ENCODE data around the gene C10orf120. TPM values are rescaled to one million over a fixed set of nuclear protein-coding genes. Genes with fewer than 3 reads are reported as not detected.

C10orf120 gene
- total RNA-seq, 1 experiment from 2014 or later = not detected

GRCh38 chr10:122713091-122713885 lies 13.6 kb upstream of the C10orf120 start:
- POLR2A ChIA-PET = no interaction called here
- no peak for DNase-seq (ENCODE audit: unreplicated experiment)
- H3K27me3 Mint-ChIP-seq (ENCODE audit: insufficient read depth, unreplicated experiment) = no peaks in the 10 kb centered on the region
- BruUV-seq (replicated peaks) = no TSS peak
- H3K27ac Mint-ChIP-seq (ENCODE audit: low read depth, unreplicated experiment) = no peak overlapping the region
- H3K9me3 Mint-ChIP-seq (ENCODE audit: unreplicated experiment) = no peaks in the 10 kb centered on the region
- TF ChIP-seq CTCF (IDR thresholded peaks at IDR 0.05; ENCODE audit: unreplicated experiment) = no peak
- no peaks in the 10 kb centered on the region for H3K4me1 Mint-ChIP-seq (ENCODE audit: insufficient read depth, unreplicated experiment)
- intact Hi-C loops (cut with micrococcal nuclease) = no loop called here
- H3K4me3 Mint-ChIP-seq (ENCODE audit: unreplicated experiment) = no peak overlapping the region
- CTCF ChIA-PET = interaction anchor here (1.7 kb wide), 1 partner anchor 9 kb away, joined by 11 read pairs; no protein-coding TSS in a partner anchor
- H3K36me3 Mint-ChIP-seq (ENCODE audit: insufficient read depth, unreplicated experiment) = no peaks in the 10 kb centered on the region

- no peak overlapping the region for H3K4me3 Mint-ChIP-seq (ENCODE audit: unreplicated experiment)
Observed at GRCh38 chr10:122710576-122710975, 10.9 kb upstream of the C10orf120 start.

GRCh38 chr10:122709971-122710370 lies 10.3 kb upstream of the C10orf120 start:
- no peaks in the 10 kb centered on the region for H3K27me3 Mint-ChIP-seq (ENCODE audit: insufficient read depth, unreplicated experiment)
- no peak overlapping the region for H3K4me3 Mint-ChIP-seq (ENCODE audit: unreplicated experiment)
- intact Hi-C loops (cut with micrococcal nuclease) = no loop called here
- H3K4me1 Mint-ChIP-seq (ENCODE audit: insufficient read depth, unreplicated experiment) = no peaks in the 10 kb centered on the region
- TF ChIP-seq CTCF (IDR thresholded peaks at IDR 0.05; ENCODE audit: unreplicated experiment) = no peak
- BruUV-seq (replicated peaks) = no TSS peak
- ChIA-PET POLR2A (no interaction called here), CTCF (interaction anchor here (0.6 to 1.0 kb wide), 2 partner anchors 47 to 145 kb away, joined by 3 to 4 read pairs; no protein-coding TSS in a partner anchor)
- no peaks in the 10 kb centered on the region for H3K36me3 Mint-ChIP-seq (ENCODE audit: insufficient read depth, unreplicated experiment)
- DNase-seq (ENCODE audit: unreplicated experiment) = no peak
- H3K9me3 Mint-ChIP-seq (ENCODE audit: unreplicated experiment) = no peaks in the 10 kb centered on the region
- H3K27ac Mint-ChIP-seq (ENCODE audit: low read depth, unreplicated experiment) = no peak overlapping the region

More at GRCh38 chr10:122710576-122710975, 10.9 kb upstream of the C10orf120 start:
- Mint-ChIP-seq H3K4me1 (ENCODE audit: insufficient read depth, unreplicated experiment) (no peaks in the 10 kb centered on the region), H3K9me3 (ENCODE audit: unreplicated experiment) (no peaks in the 10 kb centered on the region), H3K27me3 (ENCODE audit: insufficient read depth, unreplicated experiment) (no peaks in the 10 kb centered on the region), H3K27ac (ENCODE audit: low read depth, unreplicated experiment) (no peak overlapping the region), H3K36me3 (ENCODE audit: insufficient read depth, unreplicated experiment) (no peaks in the 10 kb centered on the region)
- CTCF ChIA-PET = interaction anchor here (0.6 to 1.0 kb wide), 2 partner anchors 48 to 146 kb away, joined by 3 to 4 read pairs; no protein-coding TSS in a partner anchor
- DNase-seq (ENCODE audit: unreplicated experiment) = no peak
- POLR2A ChIA-PET = no interaction called here
- BruUV-seq (replicated peaks) = no TSS peak
- intact Hi-C loops (cut with micrococcal nuclease) = no loop called here
- no peak for TF ChIP-seq CTCF (IDR thresholded peaks at IDR 0.05; ENCODE audit: unreplicated experiment)

GRCh38 chr10:122707535-122707934 lies 7.9 kb upstream of the C10orf120 start:
- Mint-ChIP-seq H3K36me3 (ENCODE audit: insufficient read depth, unreplicated experiment) (no peaks in the 10 kb centered on the region), H3K27ac (ENCODE audit: low read depth, unreplicated experiment) (no peak overlapping the region), H3K27me3 (ENCODE audit: insufficient read depth, unreplicated experiment) (no peaks in the 10 kb centered on the region), H3K4me1 (ENCODE audit: insufficient read depth, unreplicated experiment) (no peaks in the 10 kb centered on the region), H3K9me3 (ENCODE audit: unreplicated experiment) (no peaks in the 10 kb centered on the region), H3K4me3 (ENCODE audit: unreplicated experiment) (no peak overlapping the region)
- DNase-seq (ENCODE audit: unreplicated experiment) = no peak
- TF ChIP-seq CTCF (IDR thresholded peaks at IDR 0.05; ENCODE audit: unreplicated experiment) = no peak
- ChIA-PET CTCF (interaction anchor here (1.1 to 5.0 kb wide), 2 partner anchors 58 to 142 kb away, joined by 4 to 27 read pairs; no protein-coding TSS in a partner anchor), POLR2A (no interaction called here)
- intact Hi-C loops (cut with micrococcal nuclease) = no loop called here
- no TSS peak for BruUV-seq (replicated peaks)

Measured in MCF 10A (cell line).